ENCODE data around the gene SMYD3. TPM values are rescaled to one million over a fixed set of nuclear protein-coding genes. Genes with fewer than 3 reads are reported as not detected.

The SMYD3 gene
- total and polyA plus RNA-seq, 2 of the 13 experiments (the other 11 are each of a cell fraction or from before 2014, with no cell fraction given) = 27.7 to 35.8 TPM

DNA sequence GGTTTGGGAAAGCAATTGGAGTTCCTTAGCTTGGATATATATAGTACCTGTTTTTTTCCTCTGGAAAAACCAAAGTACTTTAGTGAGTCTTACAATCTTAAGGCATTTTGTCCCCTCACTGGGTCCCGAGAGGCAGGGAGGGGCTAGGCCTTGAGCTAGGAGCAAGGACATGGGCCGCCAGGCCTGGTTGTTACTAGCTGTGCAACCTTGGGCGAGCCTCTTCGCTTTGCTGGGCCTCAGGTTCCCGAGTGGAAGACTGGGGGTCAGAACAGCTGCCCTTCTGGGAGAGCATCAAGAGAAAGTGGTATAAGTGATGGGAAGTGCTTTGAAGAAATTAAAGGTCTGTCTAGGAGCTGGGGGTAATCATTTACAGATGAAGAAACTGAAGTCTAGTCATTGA lies 799.1 kb downstream of the SMYD3 start:
- Histone ChIP-seq H3K36me3 (replicated peaks in 1 of 2; ENCODE audit: control insufficient read depth in 1 of 2, insufficient read depth in 2 of 2, low read length in 2 of 2) (no peaks in the 10 kb centered on the region), H3K27ac (ENCODE audit: extremely low read length, insufficient read depth, low read length) (no peak overlapping the region), H3K27me3 (ENCODE audit: control insufficient read depth in 1 of 2, insufficient read depth in 2 of 2, low read length in 2 of 2) (no peaks in the 10 kb centered on the region), H3K9ac (ENCODE audit: insufficient read depth, low read depth, low read length) (no peak overlapping the region), H2AFZ (ENCODE audit: low read length) (no peak overlapping the region), H3K4me2 (ENCODE audit: low read depth, low read length) (no peak overlapping the region), H3K79me2 (ENCODE audit: insufficient read depth, low read length) (no peaks in the 10 kb centered on the region), H4K20me1 (ENCODE audit: insufficient read depth, low read length) (no peaks in the 10 kb centered on the region), H3K4me3 (replicated peaks in 1 of 3; ENCODE audit: insufficient read depth in 1 of 3, low read depth in 2 of 3, low read length in 3 of 3) (no peak overlapping the region), H3K4me1 (ENCODE audit: insufficient read depth, low read length) (peaks cover 7% of the 10 kb centered on the region; the same call in 1 of the 2 replicates), H3K9me3 (ENCODE audit: low read length) (no peaks in the 10 kb centered on the region)
- DNase-seq (ENCODE audit: low spot score) = no peak
- intact Hi-C loops (cut with micrococcal nuclease; ENCODE audit: unreplicated experiment) (no loop called here), in situ Hi-C loops (cut with HindIII; ENCODE audit: extremely low pct_ligation_motif_present, low pct_unique_long_range_greater_than_20kb) (no loop called here)
- CTCF ChIA-PET (ENCODE audit: low intra/inter-chr PET ratio, low total read pairs) = no interaction called here
- TF ChIP-seq ZNF30 (CRISPR knock-in tag; IDR thresholded peaks at IDR 0.05) = no peak
- TF ChIP-seq ZNF547 (CRISPR knock-in tag; IDR thresholded peaks at IDR 0.05) = no peak
- TF ChIP-seq KDM4B (CRISPR knock-in tag; IDR thresholded peaks at IDR 0.05) = no peak
- no peak for TF ChIP-seq ZNF558 (CRISPR knock-in tag; IDR thresholded peaks at IDR 0.05; ENCODE audit: borderline replicate concordance)
- no peak for TF ChIP-seq HNF4A (CRISPR knock-in tag; IDR thresholded peaks at IDR 0.05)
- no peak for TF ChIP-seq MAZ (IDR thresholded peaks at IDR 0.05; ENCODE audit: borderline replicate concordance, low read depth, low read length)
- no peak for TF ChIP-seq MAZ (CRISPR knock-in tag; IDR thresholded peaks at IDR 0.05; ENCODE audit: low read depth)
- TF ChIP-seq GATA4 (IDR thresholded peaks at IDR 0.05; ENCODE audit: borderline replicate concordance, low read depth) = no peak
- no peak for TF ChIP-seq ZNF672 (CRISPR knock-in tag; IDR thresholded peaks at IDR 0.05)
- TF ChIP-seq ZFP41 (CRISPR knock-in tag; IDR thresholded peaks at IDR 0.05; ENCODE audit: borderline replicate concordance) = no peak
- no peak for TF ChIP-seq JARID2 (CRISPR knock-in tag; IDR thresholded peaks at IDR 0.05; ENCODE audit: insufficient replicate concordance)
- no peak for TF ChIP-seq GATAD1 (CRISPR knock-in tag; IDR thresholded peaks at IDR 0.05)
- TF ChIP-seq, protein P1, sequence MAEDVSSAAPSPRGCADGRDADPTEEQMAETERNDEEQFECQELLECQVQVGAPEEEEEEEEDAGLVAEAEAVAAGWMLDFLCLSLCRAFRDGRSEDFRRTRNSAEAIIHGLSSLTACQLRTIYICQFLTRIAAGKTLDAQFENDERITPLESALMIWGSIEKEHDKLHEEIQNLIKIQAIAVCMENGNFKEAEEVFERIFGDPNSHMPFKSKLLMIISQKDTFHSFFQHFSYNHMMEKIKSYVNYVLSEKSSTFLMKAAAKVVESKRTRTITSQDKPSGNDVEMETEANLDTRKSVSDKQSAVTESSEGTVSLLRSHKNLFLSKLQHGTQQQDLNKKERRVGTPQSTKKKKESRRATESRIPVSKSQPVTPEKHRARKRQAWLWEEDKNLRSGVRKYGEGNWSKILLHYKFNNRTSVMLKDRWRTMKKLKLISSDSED (CRISPR knock-in tag; IDR thresholded peaks at IDR 0.05) = no peak
- TF ChIP-seq ZNF629 (CRISPR knock-in tag; conservative IDR thresholded peaks at IDR 0.05) = no peak
- no peak for TF ChIP-seq RAD21 (CRISPR knock-in tag; IDR thresholded peaks at IDR 0.05)
- no peak for TF ChIP-seq EED (CRISPR knock-in tag; IDR thresholded peaks at IDR 0.05)
- no peak for TF ChIP-seq ZNF615 (CRISPR knock-in tag; IDR thresholded peaks at IDR 0.05; ENCODE audit: borderline replicate concordance)
- no peak for TF ChIP-seq ELF4 (CRISPR knock-in tag; IDR thresholded peaks at IDR 0.05; ENCODE audit: borderline replicate concordance)
- 56% methylated on average over 5 of the region's 5 CpGs for WGBS (ENCODE audit: low lambda C conversion rate)
- BruUV-seq (replicated peaks) = no TSS peak
- POLR2A ChIA-PET = no interaction called here
- no peak for ATAC-seq
- FAIRE-seq = no peak
